Activated gamma-delta T cell treated with Interleukin-2 at 50 U/mL for 16 hours (primary cell): ENCODE measurements around the gene SLC25A13.

Experiments
- DNase-seq: peaks from one replicate; pipeline ENCODE4 v3.0.0-alpha.2; 2020

Gene SLC25A13

DNA sequence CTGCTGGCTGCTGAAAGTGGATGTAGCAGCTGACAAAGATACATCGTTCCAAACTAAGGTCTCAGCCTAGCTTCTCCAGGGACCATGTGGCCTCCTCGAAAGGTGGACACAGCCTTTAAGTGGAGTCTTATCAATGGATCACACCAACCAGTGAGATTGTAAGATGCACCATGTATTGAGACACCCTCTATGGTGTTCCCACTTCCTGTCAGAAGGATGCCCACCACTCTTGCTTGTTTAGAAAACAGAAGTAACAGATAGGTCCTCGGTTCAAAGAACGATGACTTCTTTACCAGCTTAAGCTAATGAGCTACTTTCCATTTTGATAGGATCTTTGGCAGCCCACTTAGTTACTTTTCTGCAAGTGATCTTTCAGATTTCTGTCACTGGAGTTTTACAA, 34.3 kb downstream of the SLC25A13 start:
- no peak for DNase-seq

DNA sequence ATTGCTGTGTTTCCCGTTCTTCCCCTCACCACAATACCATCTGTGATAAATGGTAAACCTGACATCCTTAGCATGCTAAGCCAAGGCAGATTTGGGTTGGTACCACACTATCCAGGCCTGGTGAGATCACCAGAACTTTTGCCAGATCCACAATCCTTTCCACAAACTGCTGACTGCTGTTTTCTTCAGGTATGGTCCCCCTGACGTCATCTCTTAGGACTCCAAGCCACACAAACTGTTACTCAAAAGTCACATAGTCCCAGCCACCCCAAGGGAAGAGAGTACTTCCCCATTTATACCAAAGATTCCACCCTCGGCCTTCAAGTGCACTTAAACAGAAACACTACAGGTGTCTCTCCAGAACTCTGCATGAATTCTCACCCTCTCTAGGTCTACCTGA, 34.8 kb downstream of the SLC25A13 start:
- no peak for DNase-seq

DNA sequence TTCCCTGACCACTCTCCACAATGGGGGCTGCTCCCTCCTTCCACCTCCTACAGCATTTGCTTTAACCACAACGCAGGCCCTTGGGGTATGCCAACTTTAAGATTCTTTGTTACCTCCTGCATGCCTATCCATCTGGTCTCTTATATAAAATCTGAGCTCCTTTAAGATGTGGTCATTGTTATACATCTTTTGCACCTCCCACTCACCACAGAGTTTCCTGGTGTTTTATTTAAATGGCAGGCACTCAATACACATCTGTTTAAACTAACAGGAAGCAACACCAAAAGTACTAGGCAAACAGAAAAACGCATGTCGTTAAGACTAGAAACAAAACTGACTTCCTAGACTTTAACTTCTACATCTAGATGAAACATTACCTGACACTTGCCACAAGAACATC, 36.3 kb downstream of the SLC25A13 start:
- DNase-seq = peak; percentile 17

DNA sequence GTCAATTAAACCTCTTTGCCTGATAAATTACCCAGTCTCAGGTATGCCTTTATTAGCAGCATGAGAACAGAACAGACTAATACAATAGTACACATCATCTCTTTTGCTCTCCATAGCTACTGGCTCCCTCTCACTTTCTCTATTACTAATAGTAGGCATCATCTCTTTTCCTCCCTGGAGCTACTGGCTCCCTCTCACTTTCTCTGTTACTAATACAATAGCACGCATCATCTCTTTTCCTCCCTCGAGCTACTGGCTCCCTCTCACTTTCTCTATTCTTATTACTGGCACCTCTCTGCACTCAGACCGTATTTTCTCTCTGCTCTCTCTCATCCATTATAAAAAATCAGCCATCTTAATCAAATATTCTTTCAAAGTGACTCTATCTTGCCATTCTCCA, 37.1 kb downstream of the SLC25A13 start:
- no peak for DNase-seq

DNA sequence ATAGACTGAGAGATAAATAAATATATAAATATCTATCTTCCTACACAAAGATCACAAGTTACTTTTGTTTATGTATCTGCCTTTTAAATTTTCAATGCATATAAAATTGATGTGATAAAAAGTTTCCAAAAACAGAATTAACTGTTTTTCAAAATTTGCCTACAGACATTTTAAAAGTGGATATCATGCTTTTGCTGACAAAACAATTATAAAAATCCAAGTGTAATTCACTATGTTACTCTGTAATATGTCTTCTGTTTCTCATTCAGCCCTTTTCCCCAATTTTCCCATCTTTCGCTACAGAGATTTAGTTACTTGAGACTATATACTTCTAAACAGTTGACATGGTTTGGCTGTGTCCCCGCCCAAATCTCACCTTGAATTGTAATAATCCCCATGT, 37.7 kb downstream of the SLC25A13 start:
- DNase-seq = no peak

DNA sequence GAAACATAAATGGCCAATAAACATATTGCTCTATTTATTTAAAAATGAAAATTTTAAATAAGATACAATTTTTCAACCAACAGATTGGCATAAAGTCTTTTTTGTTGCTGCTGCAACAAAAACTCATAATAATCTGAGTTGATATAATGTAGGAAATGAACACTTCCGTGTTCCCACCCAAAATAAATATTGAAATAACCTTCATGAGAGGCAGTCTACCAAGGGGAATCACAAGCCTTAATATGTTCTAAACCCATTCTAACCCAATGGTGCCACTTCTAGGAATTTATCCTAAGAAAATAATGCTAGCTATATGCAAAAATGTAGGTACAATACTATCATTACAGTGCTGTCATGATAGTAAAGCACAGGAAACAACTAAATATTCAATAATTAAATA, 39.1 kb downstream of the SLC25A13 start:
- no peak for DNase-seq

DNA sequence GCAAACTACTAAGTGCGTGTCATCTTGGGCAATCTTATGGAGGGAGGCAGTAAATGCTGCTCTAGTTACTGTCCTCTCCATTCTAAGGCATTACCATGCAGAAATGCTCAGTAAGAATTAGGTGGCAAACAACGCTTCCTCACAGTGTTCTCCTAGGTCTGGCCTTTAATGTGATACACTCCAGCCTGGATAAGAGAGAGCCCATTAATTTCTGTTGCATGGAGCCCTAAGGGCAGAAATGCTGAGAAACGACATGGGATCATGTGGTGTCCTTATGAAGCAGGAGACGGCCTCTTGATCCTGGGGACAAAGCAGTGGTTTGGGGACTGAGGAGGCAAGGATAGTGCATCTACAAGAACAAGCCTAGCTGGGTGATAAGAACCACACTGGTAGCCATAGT, 44.0 kb downstream of the SLC25A13 start:
- DNase-seq = no peak

DNA sequence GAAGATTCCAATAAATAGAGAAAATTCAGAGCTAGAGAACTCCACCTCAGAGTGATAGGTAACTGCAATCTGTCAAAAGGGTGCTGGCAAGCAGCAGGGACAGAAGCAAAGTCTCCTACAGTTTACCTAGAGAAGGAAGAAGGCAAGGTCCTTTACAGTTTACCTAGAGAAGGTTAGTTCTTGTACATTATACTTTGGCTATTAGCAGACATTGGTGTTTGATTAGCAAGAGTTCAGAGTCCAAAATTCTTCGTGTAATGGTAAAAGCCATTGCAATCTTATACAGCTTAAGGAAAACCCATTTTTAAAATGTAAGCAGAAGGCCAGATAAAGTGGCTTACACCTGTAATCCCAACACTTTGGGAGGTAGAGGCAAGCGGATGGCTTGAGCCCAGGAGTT, 45.9 kb downstream of the SLC25A13 start:
- no peak for DNase-seq

DNA sequence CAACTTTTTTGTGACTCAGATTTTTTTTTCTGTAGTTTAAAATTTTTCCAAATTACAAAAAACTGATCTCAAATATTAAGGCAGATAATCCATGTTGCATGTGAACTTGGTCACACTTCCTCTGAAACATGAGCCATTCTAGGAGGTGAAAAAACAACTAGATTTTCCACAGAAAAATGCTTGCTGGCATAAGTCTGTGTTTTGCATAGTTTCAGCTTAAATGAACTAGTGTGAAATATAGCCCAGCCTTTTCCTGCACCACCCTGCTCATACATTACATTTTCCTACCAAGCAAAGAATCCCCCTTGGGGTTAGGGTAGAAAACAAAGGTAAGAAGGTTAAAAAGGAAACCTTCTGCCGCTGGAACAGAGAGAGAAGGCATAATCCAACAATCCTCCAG, 48.2 kb downstream of the SLC25A13 start:
- DNase-seq = no peak

DNA sequence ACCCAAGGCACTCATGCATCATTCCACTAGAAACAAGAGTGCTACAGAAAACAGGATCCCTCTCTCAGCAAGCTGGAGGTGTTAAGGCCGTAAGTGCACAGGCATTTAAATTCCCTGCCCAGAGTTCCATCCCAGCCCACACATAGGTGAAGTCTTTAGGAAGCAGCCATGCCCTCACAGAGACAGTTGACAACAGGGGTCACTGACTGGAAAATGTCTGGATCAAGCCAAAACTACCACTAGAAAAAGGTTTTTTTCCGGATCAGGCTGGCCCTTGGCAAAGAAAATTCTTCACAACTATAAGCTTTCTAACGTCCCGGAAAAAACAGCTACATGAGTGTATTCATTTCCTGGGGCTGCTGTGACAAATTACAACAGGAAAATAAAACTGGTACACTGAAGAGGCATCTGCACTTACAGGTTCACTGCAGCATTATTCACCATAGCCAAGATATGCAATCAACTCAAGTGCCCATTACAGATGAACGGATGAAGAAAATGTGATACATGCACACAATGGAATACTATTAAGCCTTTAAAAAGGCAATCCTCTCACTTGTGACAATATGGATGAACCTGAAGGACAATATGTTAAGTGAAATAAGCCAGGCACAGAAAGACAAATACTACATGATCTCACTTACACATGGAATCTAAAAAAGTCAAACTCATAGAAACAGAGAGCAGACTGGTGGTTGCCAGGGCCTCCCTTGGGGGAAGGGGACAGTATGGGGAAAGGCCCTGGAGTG, 52.5 kb downstream of the SLC25A13 start:
- no peak for DNase-seq

DNA sequence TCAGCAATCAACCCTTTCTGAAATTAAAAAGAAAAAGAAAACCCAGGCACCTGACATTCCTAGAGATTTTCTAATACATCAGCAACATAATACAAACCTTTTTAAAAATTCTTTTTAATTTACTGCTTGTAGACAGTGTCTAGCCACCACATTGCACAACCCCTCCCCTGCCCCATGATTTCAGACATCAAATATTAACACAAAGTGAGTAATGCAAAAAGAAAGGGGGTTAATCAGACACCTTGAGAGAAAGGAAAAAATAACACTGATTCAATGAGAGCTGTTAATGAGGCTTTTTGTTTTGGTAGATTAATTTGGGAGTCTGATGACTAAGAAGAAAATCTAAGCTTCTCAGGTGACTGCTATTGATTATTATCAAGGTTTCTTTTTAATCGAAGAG, 55.3 kb downstream of the SLC25A13 start:
- DNase-seq = no peak

DNA sequence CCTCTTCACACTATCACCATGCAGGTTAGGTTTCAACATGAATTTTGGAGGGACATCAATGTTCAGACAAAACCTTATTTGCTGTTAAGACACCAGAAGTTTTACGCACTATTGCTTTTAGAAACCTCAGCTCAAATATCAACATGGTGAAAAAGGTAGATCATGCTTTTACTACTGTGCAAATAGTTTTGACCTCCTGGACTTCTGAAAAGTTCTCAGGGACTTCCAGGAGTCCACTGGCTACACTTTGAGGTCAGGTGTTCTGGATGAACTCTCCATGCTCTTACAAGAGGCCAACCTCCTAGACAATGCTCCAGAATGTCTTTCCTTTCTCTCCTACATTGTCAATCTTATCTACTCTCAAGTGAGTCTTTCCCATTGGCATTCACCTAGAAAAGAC, 55.9 kb downstream of the SLC25A13 start:
- DNase-seq = no peak

DNA sequence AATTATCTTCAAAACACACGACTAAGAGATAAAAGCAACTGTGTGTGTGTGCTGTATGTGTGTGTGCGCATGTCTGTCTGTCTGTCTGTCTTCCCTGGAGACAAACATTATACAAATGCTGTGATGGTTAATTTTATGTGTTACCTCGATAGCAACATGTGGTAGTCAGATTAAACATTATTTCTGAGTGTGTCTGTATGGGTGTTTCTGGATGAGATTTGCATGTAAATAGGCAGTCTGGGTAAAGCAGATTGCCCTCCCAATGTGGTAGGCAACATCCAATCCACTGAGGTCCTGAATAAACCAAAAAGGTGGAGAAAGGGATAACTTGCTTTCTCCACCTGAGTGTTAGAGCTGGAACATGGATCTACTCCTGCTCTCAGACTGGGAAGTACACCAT, 67.9 kb downstream of the SLC25A13 start:
- no peak for DNase-seq

DNA sequence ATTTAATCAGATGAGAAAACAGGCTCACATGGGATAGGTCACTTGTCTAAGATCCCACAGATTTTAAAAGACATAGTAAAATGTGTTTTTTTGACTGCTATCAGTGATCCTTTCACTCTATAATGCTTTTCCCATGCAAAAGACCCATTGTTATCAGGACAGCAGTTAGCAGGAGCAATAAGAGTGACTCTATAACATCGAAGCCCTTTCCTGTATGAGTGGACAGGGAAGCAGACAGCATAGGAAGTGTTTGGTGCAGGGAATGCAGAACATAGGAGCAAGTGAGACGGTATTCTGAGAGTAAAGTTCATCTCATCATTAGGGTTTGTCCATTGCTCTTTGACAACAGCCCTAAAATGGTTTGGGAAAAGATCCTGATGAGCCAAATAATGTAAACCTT, 68.5 kb downstream of the SLC25A13 start:
- no peak for DNase-seq

DNA sequence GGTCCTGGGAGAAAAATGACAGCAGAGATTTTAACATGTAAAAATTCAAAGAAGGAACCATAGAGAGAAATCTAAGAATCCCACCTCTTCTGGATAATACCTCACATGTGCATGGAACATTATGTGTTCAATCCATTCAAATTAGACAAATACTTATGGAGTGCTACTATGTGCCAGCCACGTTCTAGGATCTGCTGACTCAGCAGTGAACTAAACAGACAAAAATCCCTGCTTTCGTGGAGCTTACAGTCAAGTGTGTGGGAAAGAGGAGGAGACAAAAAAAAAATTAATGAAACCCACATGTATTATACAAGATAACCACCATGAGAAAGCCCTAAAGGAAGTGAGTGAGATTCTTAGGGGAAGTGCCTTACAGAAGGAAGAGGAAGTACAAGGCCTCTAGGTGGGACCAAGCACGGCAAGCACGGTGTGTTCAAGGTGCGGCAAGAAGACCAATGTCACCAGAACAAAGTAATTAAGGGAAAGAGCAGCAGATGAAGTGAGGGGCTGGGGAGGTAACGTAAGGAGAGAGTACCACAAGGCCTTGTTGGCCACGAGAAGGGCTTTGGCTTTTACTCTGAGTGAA, 71.0 kb downstream of the SLC25A13 start:
- DNase-seq = no peak

DNA sequence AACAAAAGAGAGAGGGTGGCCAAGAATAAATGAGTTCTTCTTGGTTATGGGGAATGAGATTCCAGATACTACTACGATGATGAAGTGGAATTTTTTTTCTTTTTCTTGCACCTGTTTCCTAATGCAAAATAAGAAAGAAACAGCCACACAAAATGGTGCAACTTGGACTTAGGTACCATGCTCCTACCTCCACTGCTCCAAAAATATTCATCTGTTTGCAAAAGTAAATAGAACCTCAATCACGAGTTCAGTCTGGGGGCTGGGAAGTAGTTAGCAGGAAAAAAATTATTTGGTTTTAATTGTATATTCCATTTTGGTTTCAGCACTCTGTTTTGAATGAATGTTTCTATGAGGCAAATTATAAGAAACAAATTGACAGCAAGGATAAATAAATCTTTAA, 73.5 kb downstream of the SLC25A13 start:
- no peak for DNase-seq

DNA sequence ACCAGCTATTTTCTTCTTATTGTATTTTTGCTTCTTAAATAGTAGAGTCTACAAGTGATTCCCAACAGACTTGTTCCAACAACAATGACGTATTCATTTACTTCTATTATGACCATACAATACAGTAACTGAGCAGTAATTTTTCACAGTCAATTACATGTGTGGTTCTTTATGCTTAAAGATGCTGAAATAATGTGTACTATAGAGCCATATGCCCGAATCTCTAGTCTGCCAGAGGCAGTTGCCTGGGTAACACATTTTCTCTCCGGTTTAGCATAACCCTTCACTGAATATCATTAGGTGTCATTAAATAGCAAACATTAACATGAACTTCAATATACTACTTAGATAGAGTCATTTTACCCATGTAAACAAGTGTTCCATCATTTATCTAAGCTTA, 75.0 kb downstream of the SLC25A13 start:
- no peak for DNase-seq

DNA sequence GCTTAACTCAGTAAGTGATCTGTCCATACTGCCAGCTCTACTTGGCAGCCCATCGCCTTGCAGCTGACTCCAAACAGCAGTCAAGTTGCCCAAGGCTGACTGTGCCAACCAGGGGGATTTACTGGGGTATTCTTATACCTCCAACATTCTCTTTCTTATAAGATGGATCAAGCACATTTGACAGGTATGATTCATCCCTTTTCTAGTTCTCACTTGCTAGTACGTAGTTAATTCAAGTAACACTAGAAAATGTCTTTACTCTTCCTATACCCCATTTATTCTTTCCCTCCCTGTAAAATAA, 77.0 kb downstream of the SLC25A13 start:
- no peak for DNase-seq

DNA sequence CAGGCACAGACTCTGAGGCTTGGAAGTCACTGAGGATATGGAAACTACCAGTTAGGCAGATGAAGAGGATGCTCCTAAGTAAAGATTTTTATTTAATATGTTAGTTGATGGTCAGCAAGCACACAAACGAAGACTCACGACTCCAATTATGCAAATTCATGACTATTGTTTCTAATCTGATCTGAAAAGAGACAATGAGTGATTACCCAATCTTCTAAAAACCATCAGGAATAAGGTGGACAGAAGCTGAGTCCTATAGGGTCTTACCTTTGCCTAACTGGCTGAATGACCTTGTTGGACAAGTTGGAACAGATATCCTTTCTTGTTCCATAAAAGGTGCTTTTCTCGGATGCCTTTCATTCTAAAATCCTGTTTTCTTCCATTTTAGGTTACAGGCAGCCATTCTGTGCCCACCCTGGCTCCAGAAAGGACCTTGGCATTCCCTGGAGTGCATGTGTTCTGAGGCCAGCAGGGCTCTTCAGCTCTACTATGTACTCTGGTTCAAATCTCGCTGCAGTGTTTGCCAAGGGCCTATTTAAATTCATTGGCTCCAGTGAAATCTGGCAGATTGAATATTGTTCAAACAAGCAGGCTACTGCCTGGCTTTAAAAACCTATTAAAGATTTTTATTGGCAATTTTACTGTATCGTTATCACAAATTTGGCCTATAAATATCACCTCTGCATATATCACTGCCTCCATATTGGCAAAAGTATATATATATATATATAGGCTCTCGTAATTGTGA, 77.5 kb downstream of the SLC25A13 start:
- DNase-seq = no peak

DNA sequence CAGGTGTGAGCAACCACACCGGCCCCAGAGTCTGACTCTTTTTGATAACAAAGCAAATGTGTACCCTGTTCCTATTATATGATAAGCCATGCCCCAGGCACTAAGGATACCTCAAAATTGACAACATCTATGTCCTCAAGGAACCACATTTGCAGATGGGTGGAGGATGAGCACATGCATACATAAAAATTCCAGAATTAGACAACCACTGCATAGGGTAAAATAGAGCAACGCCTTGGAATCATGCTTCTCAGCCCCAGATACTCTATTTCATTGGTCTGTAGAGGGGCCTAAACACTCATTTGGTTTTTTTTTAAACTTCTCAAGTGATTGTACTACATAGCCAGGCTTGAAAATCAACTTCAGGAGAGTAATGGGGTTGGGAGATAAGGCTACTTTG, 78.7 kb downstream of the SLC25A13 start:
- DNase-seq = no peak

DNA sequence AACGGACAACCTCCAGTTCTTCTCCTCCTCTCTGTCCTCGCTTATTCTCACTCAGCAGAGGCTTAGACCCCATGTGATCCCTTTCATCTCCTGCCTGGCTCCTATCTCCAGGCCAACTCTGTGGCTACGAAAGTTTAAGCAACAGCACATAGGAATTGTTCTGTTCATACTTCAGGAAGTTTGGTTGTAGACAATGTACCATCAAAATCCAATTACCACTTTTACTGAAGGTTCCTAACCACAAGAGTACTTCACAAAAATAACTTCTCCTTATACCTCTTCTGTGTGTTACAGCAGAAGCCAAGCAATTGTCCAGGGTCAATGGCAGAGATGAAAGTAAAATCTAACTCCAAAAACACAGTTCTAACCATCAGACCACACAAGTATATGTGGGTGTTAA, 80.0 kb downstream of the SLC25A13 start:
- no peak for DNase-seq

DNA sequence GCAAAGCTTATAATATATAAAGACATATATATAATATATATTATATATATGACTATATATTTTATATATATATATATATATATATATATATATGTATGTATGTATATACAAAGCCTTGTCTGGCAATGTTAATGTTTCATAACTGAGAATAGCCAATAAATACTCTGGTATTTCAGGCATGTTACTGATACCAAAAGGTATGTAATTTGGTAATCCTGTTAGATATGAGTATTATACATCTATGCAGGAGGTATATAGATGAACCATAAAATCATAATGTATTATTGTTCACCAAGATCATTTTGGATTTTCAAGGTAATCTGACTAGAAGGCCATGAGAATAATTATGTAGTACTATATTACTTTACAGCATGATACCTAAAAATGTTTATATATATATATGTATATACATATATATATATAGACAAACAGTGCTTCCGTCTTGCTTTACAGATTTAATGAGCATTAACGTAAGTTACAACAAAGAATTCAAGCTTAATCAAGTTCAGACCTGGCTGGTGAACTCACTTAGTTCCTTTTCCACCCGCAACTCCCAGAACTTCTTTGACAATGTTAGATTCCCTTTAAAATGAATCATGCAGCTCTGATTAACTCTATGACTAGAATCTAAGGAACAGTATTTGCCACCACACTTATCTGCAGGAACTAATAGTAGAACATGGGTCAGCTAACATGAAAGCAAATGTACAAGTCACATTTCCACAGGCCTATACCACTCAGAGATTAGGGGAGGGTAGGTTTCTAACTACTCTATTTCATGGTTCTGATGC, 82.7 kb downstream of the SLC25A13 start:
- no peak for DNase-seq

DNA sequence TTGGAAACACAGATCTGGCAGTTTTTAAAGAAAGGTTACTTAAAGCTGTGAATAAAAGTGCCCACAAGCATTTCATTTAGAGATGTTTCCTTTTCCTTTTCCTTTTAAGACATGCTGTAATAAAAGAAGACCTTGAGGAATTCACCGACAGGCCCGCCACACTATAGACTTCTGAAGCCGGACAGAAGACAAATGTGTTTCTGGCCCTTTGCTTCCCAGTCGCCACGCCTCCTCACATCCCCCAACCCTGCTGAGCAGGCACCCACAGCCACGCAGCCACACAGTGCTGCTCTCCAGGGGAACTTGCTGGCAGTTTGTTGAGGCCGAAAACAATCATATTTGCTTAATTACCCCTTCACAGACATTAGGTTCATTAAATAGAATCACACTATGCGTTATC, 83.4 kb downstream of the SLC25A13 start:
- DNase-seq = no peak

DNA sequence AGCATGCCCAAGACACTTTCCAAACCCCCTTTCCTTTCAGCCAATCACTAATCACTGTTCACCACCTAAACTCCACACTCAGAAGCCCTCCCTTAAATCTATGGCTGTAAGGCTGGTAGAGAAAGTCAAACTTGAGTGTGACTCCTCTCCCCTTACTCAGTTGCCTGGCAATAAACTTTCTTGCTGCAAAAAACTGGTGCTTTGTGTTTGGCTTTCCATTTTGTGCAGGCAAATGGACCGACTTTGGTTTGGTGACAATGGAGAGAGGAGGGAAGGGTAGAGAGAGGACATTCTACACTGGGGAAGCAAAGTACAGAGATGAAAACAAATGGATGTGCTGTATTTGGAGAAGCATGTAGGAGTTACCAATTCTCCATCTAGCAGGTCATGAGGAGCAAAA, 84.9 kb downstream of the SLC25A13 start:
- no peak for DNase-seq
